DND-41 (cell line): ENCODE measurements around the gene VEGFA.

Experiments
- EZH2 ChIP-seq: IDR thresholded peaks from 3 replicates; pipeline ENCODE4 v1.6.1; 2012; ENCODE audit warnings: borderline replicate concordance, low read depth, mild to moderate bottlenecking, moderate library complexity, low read length, inconsistent platforms; ENCODE audit not compliant: severe bottlenecking
- TF ChIP-seq, protein P1 (sequence below): IDR thresholded peaks from 2 replicates; pipeline ENCODE4 v1.5.1; 2012; ENCODE audit warnings: borderline replicate concordance, low read length, moderate library complexity, mild to moderate bottlenecking; ENCODE audit not compliant: poor library complexity, severe bottlenecking; ENCODE audit errors: extremely low read depth

DNA sequence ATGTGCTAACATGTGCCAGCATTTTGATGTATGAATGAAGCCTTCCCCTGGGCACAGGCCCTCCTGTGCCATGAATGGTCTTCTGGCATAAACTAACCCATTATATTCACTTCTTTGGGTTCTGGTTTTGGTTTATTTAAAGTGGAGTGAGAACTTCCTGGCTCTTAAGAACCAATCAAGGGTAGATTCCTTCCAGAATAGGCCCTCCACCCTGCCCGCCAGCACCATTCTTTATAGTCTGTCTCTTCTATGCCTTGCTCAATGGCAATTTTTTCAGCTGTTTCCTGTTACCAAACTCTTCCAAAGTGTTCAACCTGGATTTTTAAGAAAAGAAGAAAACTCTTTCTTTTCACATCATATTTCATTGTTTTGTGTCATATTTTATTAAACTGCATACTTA is 44.1 kb downstream of the VEGFA start:
- TF ChIP-seq, protein P1, sequence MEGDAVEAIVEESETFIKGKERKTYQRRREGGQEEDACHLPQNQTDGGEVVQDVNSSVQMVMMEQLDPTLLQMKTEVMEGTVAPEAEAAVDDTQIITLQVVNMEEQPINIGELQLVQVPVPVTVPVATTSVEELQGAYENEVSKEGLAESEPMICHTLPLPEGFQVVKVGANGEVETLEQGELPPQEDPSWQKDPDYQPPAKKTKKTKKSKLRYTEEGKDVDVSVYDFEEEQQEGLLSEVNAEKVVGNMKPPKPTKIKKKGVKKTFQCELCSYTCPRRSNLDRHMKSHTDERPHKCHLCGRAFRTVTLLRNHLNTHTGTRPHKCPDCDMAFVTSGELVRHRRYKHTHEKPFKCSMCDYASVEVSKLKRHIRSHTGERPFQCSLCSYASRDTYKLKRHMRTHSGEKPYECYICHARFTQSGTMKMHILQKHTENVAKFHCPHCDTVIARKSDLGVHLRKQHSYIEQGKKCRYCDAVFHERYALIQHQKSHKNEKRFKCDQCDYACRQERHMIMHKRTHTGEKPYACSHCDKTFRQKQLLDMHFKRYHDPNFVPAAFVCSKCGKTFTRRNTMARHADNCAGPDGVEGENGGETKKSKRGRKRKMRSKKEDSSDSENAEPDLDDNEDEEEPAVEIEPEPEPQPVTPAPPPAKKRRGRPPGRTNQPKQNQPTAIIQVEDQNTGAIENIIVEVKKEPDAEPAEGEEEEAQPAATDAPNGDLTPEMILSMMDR, result no peak
- TF ChIP-seq EZH2, result no peak
